ENCODE data around the gene LRRC47. TPM values are rescaled to one million over a fixed set of nuclear protein-coding genes. Genes with fewer than 3 reads are reported as not detected.

The LRRC47 gene
- total and polyA plus RNA-seq, 2 of the 8 experiments (the other 6 are each of a cell fraction or from before 2014, with no cell fraction given), result 38.3 to 82.4 TPM

GRCh38 chr1:3732434-3733093 is 63.7 kb downstream of the LRRC47 start:
- Histone ChIP-seq H3K4me2 (ENCODE audit: insufficient read depth in 1 of 2, low read depth in 2 of 2, low read length in 2 of 2) (peak overlapping the region; percentile 48 to 64), H2BK5ac (ENCODE audit: low read depth, low read length) (0 out of 2 replicates have a peak overlapping the region, but pooled peaks have one; percentile 35), H3K23me2 (ENCODE audit: low read depth, low read length) (no peaks in the 10 kb centered on the region; the same call in 1 of the 2 replicates), H3K18ac (ENCODE audit: extremely low read depth, low read length) (peak overlapping the region; percentile 71), H4K5ac (ENCODE audit: insufficient read length, low read depth, low read length) (peak overlapping the region; percentile 29), H4K8ac (ENCODE audit: extremely low read depth, insufficient read depth, low read length) (peak overlapping the region; percentile 82), H4K20me1 (replicated peaks in 1 of 2; ENCODE audit: control insufficient read depth in 1 of 2, insufficient read depth in 2 of 2, low read length in 2 of 2) (peaks cover 0 to 5% of the 10 kb centered on the region in 2 experiments), H3K14ac (ENCODE audit: insufficient read length) (no peak overlapping the region), H2AFZ (ENCODE audit: low read length) (no peak overlapping the region), H3K4ac (replicated peaks; ENCODE audit: insufficient read length, low read depth, low read length) (peak overlapping the region; percentile 76), H2AK5ac (ENCODE audit: low read depth, low read length) (0 out of 2 replicates have a peak overlapping the region, but pooled peaks have one; percentile 88), H3K27me3 (replicated peaks in 1 of 4; ENCODE audit: control insufficient read depth in 3 of 4, extremely low read depth in 1 of 4, insufficient read depth in 3 of 4, low read length in 3 of 4) (no peaks in the 10 kb centered on the region; a peak in 3 of 7 replicates), H2BK12ac (ENCODE audit: low read depth, low read length) (peak overlapping the region; percentile 17; the same call in 1 of the 2 replicates), H4K91ac (replicated peaks; ENCODE audit: insufficient read length, low read length) (peak overlapping the region; percentile 56), H3K56ac (replicated peaks; ENCODE audit: insufficient read length, low read depth, low read length) (no peak overlapping the region), H3K4me1 (replicated peaks in 1 of 4; ENCODE audit: control insufficient read depth in 3 of 4, insufficient read depth in 4 of 4, low read length in 3 of 4) (peaks cover 0 to 19% (median 13%) of the 10 kb centered on the region in 4 experiments; a peak in 5 of 7 replicates), H3K9ac (replicated peaks in 1 of 4; ENCODE audit: extremely low read depth in 1 of 4, low read depth in 3 of 4, low read length in 3 of 4) (no peak overlapping the region), H2BK20ac (ENCODE audit: low read length) (no peak overlapping the region), H3K23ac (ENCODE audit: insufficient read length) (no peak overlapping the region), H2BK15ac (ENCODE audit: low read length) (peak overlapping the region; percentile 72; the same call in 1 of the 2 replicates), H3K27ac (ENCODE audit: low read depth, low read length) (peak overlapping the region; percentile 5; the same call in 1 of the 2 replicates), H3K9me3 (ENCODE audit: insufficient read depth in 2 of 2, low read depth in 1 of 2, low read length in 1 of 2) (no peaks in the 10 kb centered on the region), H3K36me3 (ENCODE audit: control insufficient read depth in 2 of 4, insufficient read depth in 4 of 4, low read length in 3 of 4) (peaks cover 0 to 10% (median 8%) of the 10 kb centered on the region in 4 experiments; a peak in 5 of 8 replicates), H3K79me2 (ENCODE audit: control insufficient read depth in 1 of 2, insufficient read depth in 2 of 2, low read length in 2 of 2) (no peaks in the 10 kb centered on the region), H3K79me1 (ENCODE audit: low read depth, low read length) (no peaks in the 10 kb centered on the region), H3K4me3 (ENCODE audit: extremely low read depth in 1 of 4, insufficient read depth in 2 of 4, low read depth in 3 of 4, low read length in 4 of 4) (peak overlapping the region in 3 of 4 experiments; percentile 11 to 45 (median 17); a peak in 4 of 8 replicates), H2BK120ac (replicated peaks; ENCODE audit: low read depth, low read length) (no peak overlapping the region)
- 41% methylated on average over 27 of the region's 37 CpGs; no CpG with 5 or more reads in 1 of the 2 experiments for WGBS, 2 experiments (ENCODE audit: extremely low coverage in 1 of 2, insufficient coverage in 1 of 2, insufficient read length in 1 of 2, insufficient replicate concordance in 2 of 2, low coverage in 1 of 2, low lambda C conversion rate in 2 of 2, missing lambda C conversion rate in 1 of 2)
- no peak for FAIRE-seq
- POLR2A ChIA-PET (ENCODE audit: partially characterized antibody), result interaction anchor here (0.7 to 2.6 kb wide), 6 partner anchors 13 to 45 kb away, joined by 3 to 12 read pairs (median 5); no protein-coding TSS in a partner anchor
- CTCF ChIA-PET (ENCODE audit: partially characterized antibody), result interaction anchor here (0.8 to 3.6 kb wide), 8 partner anchors 8 to 141 kb away, joined by 3 to 17 read pairs (median 4); partner anchors contain the start of genes CCDC27 and TP73
- peak in 1 of 2 experiments; percentile 83 for DNase-seq (ENCODE audit: low read depth in 1 of 2, low spot score in 2 of 2)
- TF ChIP-seq KDM4A (IDR thresholded peaks at IDR 0.05; ENCODE audit: low read depth, low read length, severe bottlenecking) (no peak), CBX8 (IDR thresholded peaks at IDR 0.05; ENCODE audit: borderline replicate concordance, low read depth, low read length) (no peak), CHD1 (IDR thresholded peaks at IDR 0.05; ENCODE audit: low read depth, low read length) (no peak), EP300 (IDR thresholded peaks at IDR 0.05; ENCODE audit: borderline replicate concordance in 1 of 2, low read depth in 2 of 2, low read length in 2 of 2) (no peak), SP2 (IDR thresholded peaks at IDR 0.05; ENCODE audit: low read length) (no peak), MAFK (IDR thresholded peaks at IDR 0.05; ENCODE audit: low read depth, low read length) (no peak), RXRA (IDR thresholded peaks at IDR 0.05; ENCODE audit: insufficient read depth, low read depth, low read length) (no peak), TCF12 (IDR thresholded peaks at IDR 0.05; ENCODE audit: low read depth, low read length) (no peak), EZH2 (IDR thresholded peaks at IDR 0.05; ENCODE audit: low read depth, low read length, severe bottlenecking) (no peak), HDAC6 (IDR thresholded peaks at IDR 0.05; ENCODE audit: low read depth, low read length) (no peak), RNF2 (IDR thresholded peaks at IDR 0.05; ENCODE audit: borderline replicate concordance, low read depth, low read length, missing control alignments, poor library complexity, severe bottlenecking) (no peak)

Measured in H1 (cell line).